Stimulated activated CD4-positive, alpha-beta T cell treated with anti-CD3 and anti-CD28 coated beads, Interleukin-4, amount 100 ng/mL, for 4 hours (primary cell): ENCODE results near the gene PPP4R4.
"Not testable (repeated sequence)": the region's sequence is repeated elsewhere in the genome, so short reads cannot be mapped to it uniquely, and the experiment has no call there.

Source experiments
- DNase-seq, 2 experiments: peaks; one replicate each; pipeline ENCODE4 v3.0.0-alpha.2; 2020

PPP4R4 gene

DNA sequence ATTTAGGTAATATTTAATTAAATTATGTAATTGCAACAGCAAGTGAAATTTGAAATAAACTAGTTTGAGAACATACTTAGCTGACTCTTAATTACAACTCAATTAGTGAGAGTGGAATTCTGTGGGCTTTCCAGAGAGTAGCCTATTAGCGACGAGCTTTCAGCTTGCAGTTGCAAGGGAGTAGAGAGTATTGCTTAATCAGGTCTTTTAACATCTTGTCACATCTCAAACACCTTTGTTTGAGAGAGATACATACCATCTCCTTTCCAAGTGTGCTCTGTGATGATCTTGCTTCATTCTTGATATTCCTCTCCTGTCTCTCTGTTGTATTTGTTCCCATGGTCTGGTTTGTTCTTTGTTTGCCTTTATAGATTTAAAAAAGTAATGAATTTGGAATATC is 7.7 kb downstream of the PPP4R4 start:
- DNase-seq = no peak

DNA sequence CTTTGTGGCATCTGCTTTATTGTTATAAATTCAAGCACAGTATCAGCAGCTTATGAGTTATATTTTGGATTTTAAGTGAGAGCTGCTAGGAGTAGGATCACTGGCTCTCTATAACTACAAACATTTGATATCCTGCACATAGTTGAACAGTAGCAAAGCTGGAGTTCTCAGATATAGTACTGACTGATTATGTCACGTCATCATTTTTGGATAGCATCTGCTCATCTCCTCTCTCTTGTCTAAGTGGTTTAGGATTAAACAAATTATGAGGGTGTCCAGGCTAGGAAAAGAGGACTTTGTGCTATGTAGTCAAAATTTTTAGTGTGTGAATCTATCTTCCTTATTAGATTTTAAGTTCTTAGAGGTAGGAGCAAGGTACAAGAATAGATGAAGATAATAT is 18.4 kb downstream of the PPP4R4 start:
- no peak for DNase-seq

DNA sequence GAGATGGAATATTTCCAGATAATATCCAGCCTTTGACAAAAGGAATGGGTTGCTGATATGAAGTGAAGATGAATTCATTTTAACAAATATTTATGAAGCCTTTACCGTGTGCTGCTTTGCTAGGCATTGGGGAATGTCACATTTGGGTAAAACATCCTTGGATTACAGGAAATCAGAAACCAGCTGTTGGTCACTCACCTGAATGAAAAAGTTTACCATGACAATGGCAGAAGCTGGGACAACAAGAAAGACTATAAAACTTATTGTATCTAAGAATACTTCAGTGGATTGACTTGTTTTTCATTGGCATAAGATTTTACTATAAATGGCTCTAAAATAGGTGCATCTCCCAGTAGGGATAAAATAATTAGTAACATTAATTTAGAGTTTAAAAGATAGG is 19.7 kb downstream of the PPP4R4 start:
- DNase-seq = no peak

DNA sequence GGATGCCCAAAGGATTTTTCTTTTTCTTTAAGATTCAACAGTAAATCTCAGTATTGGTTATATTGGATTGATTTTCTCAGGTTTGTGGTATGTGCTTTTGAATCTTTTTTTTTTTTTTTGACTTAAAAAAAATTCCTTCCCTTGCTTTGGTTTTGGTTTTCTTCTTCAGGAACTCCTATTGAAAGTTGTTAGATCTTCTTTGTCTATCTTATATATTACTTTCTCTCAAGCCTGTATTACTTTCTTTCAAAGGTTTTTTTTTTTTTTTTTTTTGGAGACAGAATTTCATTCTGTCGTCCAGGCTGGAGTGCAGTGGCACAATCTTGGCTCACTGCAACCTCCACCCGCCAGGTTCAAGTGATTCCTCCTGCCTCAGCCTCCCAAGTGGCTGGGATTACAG is 21.9 kb downstream of the PPP4R4 start:
- no peak for DNase-seq

DNA sequence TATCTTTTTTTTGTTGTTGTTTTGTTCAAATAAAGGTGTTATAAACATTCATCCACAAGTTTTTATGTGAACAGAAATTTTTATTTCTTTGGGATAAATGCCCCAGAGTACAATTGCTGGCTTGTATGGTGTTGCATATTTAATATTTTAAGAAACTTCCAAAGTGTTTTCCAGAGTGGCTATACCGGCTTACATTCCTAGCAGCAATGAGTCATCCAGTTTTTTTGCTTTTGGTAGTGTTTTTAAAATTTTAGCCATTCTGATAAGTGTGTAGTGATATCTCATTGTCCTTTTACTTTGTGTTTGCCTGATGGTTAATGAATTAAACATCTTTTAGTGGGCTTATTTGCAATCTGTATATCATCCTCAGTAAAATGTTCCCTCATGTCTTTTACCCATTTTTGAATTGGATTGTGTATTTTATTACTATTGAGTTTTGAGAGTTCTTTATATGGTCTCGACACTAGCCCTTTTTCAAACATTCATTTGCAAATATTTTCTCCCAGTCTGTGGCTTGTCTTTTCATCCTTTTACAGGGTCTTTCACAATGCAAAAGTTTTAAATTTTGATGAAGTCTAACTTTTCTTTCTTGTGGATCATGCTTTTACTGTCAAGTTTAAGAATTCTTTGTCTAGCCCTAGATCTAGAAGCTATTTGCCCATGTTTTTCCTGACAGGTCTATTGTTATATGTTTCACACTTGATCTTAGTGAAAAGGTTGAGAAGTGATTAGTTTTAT is 29.5 kb downstream of the PPP4R4 start:
- no peak for DNase-seq

DNA sequence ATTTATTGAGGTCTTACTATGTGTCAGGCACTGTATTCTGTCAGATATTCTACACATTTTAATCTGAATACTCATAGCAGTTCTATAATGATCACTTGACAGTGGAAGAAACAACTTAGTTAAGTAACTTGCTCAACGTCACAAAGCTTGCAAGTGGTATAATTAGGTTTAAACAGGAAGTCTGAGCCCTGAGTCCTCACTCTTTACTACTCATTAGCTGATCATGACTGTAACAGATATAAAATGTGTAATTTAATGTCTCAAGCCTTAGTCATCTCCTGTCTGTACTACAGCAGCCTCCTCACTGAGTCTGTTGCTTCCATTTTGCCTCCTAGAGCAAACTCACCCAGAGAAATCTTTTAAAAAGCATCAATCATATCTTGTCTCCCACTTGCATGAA is 38.9 kb downstream of the PPP4R4 start:
- no peak for DNase-seq

DNA sequence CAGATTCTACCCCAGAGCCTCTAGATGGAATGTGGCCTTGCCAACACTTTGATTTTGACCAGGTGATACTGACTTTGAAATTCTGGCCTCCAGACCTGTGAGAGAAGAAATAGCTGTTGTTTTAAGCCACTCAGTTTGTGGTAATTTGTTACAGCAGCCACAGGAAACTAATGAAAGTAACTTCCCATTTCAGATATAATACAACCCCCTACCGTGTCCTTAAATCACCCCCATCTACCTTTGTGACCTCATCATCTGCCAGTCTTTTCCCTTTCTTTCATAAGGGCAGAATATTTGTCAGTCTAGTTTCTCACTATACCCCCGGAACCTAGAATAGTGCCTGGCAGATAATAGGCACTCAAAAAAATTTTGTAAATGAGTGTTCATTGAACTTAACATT is 39.6 kb downstream of the PPP4R4 start:
- DNase-seq = no peak

DNA sequence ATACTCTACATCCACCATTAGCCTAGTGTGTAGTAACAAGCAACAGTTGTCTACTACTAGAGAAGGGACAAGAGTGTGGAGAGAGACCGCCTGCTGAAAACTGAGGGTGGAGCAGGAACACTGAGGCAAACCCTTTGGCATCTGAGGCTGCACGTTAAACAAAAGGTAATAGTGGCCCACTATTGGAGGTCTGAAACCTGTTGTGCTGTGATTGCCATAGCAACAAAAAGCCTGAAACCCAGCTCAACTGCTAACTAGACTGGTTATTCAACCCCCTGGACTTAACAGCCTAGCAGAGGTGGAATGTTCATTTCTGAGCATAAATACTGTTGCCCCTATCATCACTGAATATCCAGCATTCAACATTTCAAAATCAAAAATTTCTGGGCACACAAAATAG is 43.0 kb downstream of the PPP4R4 start:
- no peak for DNase-seq

DNA sequence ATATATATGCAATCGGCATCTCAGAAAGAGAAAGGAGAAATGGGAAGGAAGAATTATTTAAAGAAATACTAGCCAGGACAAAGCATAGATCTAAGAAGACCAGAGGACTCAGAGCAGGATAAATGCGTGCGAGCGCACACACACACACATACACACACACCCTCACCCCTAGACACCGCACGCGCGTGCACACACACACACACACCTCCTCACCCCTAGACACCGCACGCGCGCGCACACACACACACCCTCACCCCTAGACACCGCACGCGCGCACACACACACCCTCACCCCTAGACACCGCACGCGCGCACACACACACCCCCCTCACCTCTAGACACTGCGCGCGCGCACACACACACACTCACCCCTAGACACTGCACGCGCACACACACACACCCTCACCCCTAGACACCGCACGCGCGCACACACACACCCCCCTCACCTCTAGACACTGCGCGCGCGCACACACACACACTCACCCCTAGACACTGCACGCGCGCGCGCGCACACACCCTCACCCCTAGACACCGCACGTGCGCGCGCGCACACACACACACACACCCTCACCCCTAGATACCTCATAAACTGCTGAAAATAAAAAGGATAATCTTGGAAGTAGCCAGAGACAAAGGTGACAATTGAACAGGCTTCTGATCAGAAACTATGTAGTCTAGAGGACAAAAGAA is 44.2 kb downstream of the PPP4R4 start:
- DNase-seq = not testable (repeated sequence)

DNA sequence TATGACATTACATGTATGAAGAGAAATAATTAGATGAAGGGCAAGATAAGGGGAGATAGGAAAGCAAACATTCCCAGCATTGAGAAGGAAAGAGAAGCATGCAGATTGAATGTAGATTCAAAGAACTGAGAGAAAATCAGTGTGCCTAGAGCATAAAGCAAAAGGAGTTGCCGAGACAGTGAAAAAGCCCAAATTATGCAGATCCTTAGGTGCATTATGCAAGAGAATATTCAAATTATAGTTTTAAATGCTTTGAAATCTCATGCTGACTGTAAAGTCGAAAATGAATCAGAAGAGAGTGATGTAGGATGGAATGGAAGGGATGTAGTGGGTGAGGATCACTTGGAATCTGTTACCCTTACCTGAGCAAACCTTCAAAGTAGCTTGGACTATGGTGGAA is 49.9 kb downstream of the PPP4R4 start:
- DNase-seq = no peak

DNA sequence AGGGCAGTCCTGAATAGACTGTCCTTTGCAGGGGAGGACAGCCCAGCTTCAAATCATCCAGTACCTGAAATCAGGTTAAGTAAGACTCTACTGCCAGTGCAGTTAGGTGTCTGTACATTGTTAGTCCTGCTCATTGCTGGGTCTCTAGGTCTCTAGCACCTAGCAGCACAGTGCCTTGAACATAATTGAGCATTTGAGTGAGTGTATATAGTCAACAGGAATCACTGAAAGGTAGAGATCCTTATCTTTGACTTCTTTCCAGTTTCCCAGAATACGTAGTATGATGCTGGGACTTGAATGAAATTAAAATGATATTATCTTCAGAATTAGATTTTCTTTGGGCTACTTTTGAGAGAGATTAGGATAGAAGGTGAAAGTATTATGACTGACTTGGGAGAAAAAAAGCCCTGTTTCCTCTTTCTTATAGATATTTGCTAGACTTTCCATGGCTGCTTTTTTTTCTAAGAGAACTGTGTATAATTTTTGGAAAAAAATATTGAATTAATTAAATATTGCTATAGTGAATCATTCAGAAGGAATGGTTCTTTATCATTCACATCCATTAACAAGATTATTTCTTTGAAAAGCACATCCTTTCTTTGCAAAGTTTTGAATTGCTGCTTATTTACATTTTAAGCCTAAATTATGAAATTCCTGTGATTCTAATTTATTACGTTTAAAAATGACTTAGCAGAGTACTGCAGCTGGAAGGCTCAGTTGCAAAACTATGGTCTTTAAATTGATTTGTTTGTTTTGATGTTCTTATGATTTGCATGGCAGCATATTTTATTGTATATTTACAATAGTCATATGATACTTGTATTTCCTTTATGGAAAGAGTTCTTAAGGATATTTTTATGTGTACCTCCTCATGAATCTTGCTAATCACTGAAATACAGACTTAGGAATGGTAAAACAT is 51.6 kb downstream of the PPP4R4 start:
- DNase-seq = no peak

DNA sequence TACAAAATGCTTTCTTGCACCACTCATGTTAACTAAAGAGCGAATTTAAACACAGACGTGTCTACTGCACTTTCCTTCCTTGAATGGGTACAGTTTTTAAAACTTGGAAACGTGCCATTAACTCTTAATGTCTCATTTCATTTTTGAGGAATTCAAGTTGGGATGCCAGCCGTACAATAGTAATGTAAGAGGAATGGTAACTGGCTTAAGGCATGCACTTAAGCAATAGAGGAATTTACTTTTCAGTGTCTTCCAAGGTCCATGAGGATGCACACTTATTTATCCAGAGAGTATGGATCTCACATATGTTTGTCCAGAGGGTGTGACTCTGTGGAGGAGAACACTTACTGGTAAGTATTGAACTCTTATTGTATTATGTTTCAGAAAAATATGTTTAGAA is 52.9 kb downstream of the PPP4R4 start:
- no peak for DNase-seq

DNA sequence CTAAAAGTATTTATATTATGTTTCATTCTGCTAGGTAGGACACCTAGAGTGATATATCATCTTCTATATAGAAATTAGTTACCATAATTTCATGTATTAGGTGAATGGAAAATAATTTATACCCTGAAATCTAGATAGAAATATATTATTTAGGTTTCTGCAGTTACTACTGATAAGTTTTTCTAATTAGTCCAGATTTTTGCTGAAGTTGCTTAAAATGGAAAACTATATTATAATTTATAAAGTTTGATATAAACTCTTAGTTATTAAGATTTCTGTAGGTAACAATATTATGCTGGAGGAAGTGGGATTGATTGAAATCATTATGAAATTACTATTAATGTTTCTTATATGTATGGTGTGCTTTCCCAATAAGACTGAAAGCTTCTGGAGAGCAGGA is 62.9 kb downstream of the PPP4R4 start:
- no peak for DNase-seq

DNA sequence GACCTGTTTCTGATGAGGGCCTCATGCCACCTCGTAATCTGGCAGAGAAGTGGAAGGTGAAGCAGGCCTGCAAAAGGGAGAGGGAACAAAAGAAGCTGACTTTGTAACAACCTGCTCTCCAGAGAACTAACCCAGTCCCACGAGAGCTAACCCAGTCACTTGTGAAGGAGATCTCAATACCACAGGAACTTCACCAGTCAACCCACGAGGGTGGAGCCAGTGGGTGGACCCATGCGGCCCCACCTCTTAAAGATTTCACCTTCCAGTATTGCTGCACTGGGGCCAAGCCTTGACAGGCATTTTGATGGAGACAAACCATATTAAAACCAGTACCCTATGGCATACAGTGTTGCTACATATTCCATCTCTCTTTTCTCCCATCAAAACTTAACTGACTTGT is 63.9 kb downstream of the PPP4R4 start:
- no peak for DNase-seq

DNA sequence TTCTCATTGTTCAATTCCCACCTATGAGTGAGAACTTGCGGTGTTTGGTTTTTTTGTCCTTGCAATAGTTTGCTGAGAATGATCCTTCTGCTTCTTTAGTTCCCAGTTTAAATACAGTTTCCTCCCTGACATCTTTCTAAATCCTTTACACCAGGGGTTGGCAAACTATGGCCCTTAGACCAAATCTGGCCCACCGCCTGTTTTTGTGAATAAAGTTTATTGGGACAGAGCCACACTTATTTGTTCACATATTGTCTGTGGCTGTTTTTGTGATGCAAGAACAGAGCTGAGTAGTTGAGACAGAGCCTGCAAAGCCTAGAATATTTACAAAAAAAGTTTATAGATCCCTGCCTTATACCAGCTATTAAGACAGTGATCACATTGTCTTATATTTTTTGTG is 65.3 kb downstream of the PPP4R4 start:
- no peak for DNase-seq

DNA sequence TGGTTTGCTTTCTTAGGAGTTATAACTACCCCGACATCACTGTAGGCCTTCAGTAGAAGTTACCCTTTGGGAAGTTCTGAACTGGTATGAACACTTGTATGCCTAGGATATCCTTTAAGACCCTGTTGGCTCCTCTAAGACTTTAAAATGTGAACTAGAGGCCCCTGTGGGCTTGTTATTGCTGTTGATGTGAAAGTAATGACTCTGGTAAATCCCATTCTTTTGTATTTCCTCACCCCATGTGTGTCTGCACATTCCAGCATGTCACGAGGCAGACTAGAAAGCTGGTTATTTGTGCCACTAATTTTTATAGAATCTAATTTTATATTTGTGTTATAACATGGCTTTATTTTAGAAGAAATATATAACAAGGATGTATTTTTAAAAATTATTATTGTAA is 70.1 kb downstream of the PPP4R4 start:
- no peak for DNase-seq

DNA sequence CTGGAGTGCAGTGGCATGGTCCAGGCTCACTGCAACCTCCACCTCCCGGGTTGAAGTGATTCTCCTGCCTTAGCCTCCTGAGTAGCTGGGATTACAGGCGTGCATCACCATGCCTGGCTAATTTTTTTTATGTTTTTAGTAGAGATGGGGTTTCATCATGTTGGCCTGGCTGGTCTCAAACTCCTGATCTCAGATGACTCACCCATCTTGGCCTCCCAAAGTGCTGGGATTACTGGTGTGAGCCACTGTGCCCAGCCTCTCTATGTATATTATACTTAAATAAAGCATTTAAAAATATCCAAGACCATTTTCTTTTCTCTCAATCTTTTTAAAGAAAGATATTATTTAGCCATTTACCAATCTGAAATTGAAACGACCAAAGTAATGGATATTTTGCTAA is 90.1 kb downstream of the PPP4R4 start:
- DNase-seq = not testable (repeated sequence)

DNA sequence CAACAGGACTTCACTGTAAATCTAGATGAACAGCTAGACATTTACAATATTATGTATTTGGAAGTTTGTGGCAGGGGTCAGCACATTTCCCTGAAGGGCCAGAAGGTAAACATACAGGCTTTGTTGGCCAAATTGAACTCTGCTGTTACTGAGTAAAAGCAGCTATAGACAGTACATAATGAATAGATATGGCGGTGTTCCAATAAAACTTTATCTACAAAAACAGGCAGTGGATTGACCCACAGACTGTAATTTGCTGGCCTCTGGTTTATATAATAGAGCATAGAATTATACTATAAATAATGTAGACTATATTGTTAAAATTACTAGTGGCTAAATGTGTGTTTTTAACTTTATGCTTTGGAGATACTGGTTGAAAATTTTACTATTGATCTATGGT is 93.2 kb downstream of the PPP4R4 start:
- no peak for DNase-seq

DNA sequence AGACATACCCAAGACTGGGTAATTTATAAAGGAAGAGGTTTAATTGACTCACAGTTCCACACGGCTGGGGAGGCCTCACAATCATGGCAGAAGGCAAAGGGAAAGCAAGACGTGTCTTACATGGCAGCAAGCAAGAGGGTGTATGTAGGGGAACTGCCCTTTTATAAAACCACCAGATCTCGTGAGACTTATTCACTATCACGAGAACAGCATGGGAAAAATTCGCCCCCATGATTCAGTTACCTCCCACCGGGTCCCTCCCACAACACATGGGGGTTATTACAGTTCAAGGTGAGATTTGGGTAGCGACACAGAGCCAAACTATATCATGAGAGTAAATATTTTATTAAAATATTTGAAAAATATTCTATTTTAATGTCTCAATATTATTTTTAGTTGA is 94.5 kb downstream of the PPP4R4 start:
- DNase-seq = not testable (repeated sequence)

DNA sequence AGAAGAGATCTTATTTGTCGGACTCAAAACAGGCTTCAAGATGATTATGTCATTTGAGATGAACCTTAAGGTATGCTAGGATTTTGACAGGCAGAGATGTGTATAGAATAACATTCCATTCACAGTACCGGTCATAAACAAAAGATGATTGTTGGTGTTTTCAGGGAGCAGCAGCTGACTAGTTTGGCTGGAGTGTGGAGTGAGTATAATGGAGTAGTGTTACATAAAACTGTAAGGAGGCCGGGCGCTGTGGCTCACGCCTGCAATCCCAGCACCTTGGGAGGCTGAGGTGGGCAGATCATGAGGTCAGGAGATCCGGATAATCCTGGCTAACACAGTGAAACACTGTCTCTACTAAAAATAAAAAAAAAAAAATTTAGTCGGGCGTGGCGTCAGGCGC is 95.0 kb downstream of the PPP4R4 start:
- no peak for DNase-seq

DNA sequence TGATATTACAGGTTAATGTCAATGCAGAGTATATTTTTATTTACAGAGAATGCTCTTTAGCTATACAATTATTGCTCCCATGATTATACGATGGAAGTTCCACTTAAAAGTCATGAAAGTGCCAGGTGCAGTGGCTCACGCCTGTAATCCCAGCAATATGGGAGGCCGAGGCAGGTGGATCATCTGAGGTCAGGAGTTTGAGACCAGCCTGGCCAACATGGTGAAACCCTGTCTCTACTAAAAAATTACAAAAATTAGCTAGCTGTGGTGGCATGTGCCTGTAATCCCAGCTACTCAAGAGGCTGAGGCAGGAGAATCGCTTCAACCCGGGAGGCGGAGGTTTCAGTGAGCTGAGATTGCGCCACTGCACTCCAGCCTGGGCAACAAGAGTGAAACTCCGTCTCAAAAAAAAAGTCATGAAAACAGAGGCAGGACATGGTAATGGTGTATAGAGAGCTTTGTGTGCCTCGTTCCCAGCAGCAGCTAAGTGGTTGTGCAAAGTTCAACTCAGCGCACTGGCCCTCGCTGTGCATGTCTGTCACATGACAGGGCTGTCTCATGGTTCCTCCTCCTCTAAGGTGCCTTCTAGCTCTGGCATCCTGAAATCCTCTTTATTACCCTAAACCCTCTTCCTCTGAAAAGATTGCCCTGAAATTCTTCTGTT is 102.9 kb downstream of the PPP4R4 start:
- DNase-seq = not testable (repeated sequence)

DNA sequence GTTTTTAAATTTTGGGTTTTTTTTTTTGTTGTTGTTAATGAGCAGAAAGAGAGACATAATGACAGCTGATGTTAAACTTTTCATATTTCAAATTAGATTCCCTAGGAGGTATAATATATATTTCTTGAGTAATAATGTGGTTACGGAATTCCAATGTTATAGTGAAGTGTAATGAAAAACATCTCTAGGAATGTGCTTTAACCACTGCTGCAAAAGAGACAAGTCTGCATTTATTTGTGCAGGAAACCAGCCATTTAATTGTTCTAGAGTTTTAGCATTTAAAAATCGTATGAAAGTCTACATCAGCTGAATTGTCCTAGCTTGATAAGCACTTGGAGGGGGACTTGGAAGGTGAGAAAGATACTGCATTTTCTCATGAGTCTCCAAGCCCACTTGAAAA is 104.6 kb downstream of the PPP4R4 start:
- no peak for DNase-seq
